ENCODE results near the gene SEMA6D. TPM values are rescaled to one million over a fixed set of nuclear protein-coding genes. Genes with fewer than 3 reads are reported as not detected.

SEMA6D gene
- total RNA-seq, 6 experiments from 2014 or later, result 0.74 to 4.4 (median 1.7) TPM

GRCh38 chr15:47820057-47820746, 102.9 kb downstream of the SEMA6D start:
- WGBS (ENCODE audit: insufficient coverage, low coverage, low lambda C conversion rate, missing lambda C conversion rate), result 52% methylated on average over 9 of the region's 9 CpGs
- H3K27ac ChIP-seq, result no peak overlapping the region
- H3K4me3 ChIP-seq, result no peak overlapping the region
- H3K4me1 ChIP-seq, result no peaks in the 10 kb centered on the region
- no peaks in the 10 kb centered on the region for H3K27me3 ChIP-seq
- intact Hi-C loops (cut with DNase I), result no loop called here
- H3K36me3 ChIP-seq, result no peaks in the 10 kb centered on the region
- DNase-seq, result no peak
- no peak for ATAC-seq
- H3K9me3 ChIP-seq, result no peaks in the 10 kb centered on the region
- TF ChIP-seq CTCF (IDR thresholded peaks at IDR 0.05) (no peak), POLR2A (IDR thresholded peaks at IDR 0.05) (no peak)

GRCh38 chr15:47820747-47821319, 103.5 kb downstream of the SEMA6D start:
- Histone ChIP-seq H3K4me3 (no peak overlapping the region), H3K36me3 (no peaks in the 10 kb centered on the region), H3K27me3 (no peaks in the 10 kb centered on the region), H3K9me3 (no peaks in the 10 kb centered on the region), H3K27ac (no peak overlapping the region), H3K4me1 (no peaks in the 10 kb centered on the region)
- 44% methylated on average over 8 of the region's 8 CpGs for WGBS (ENCODE audit: insufficient coverage, low coverage, low lambda C conversion rate, missing lambda C conversion rate)
- TF ChIP-seq CTCF (IDR thresholded peaks at IDR 0.05), result no peak
- TF ChIP-seq POLR2A (IDR thresholded peaks at IDR 0.05), result no peak
- ATAC-seq, result no peak
- no peak for DNase-seq
- intact Hi-C loops (cut with DNase I), result no loop called here

- H3K4me1 ChIP-seq, result no peaks in the 10 kb centered on the region
- H3K9me3 ChIP-seq, result no peaks in the 10 kb centered on the region
- DNase-seq (no peak), ATAC-seq (no peak)
- intact Hi-C loops (cut with DNase I), result no loop called here
- H3K36me3 ChIP-seq, result no peaks in the 10 kb centered on the region
- H3K27ac ChIP-seq, result no peak overlapping the region
- WGBS (ENCODE audit: insufficient coverage, low coverage, low lambda C conversion rate, missing lambda C conversion rate), result 69% methylated on average over 4 of the region's 4 CpGs
- H3K4me3 ChIP-seq, result no peak overlapping the region
- TF ChIP-seq CTCF (IDR thresholded peaks at IDR 0.05), result no peak
- no peak for TF ChIP-seq POLR2A (IDR thresholded peaks at IDR 0.05)
- H3K27me3 ChIP-seq, result no peaks in the 10 kb centered on the region
Measured at GRCh38 chr15:47822048-47822447, 104.7 kb downstream of the SEMA6D start.

All from right lobe of liver (tissue), 6 donors.